Stimulated activated CD8-positive, alpha-beta memory T cell treated with anti-CD3 and anti-CD28 coated beads, Interleukin-15, amount 100 ng/mL, for 4 hours (primary cell): ENCODE measurements around the gene SPATA9.
"Not testable (repeated sequence)": the region's sequence is repeated elsewhere in the genome, so short reads cannot be mapped to it uniquely, and the experiment has no call there.

ENCODE experiments used
- DNase-seq, 2 donors: peaks; one replicate each; pipeline ENCODE4 v3.0.0-alpha.2; 2020; ENCODE audit warnings: low read depth in 2 of 2

SPATA9 gene

GRCh38 chr5:95717439-95717838 lies 34.6 kb upstream of the SPATA9 start:
- no peak for DNase-seq

GRCh38 chr5:95715799-95716461 lies 33.1 kb upstream of the SPATA9 start:
- no peak for DNase-seq

- no peak for DNase-seq
These were observed 31.3 kb upstream of the SPATA9 start for GRCh38 chr5:95713960-95714710.

GRCh38 chr5:95713246-95713645 lies 30.5 kb upstream of the SPATA9 start:
- DNase-seq = not testable (repeated sequence)

GRCh38 chr5:95712347-95712958 lies 29.7 kb upstream of the SPATA9 start:
- no peak for DNase-seq

GRCh38 chr5:95711501-95712346 lies 28.9 kb upstream of the SPATA9 start:
- DNase-seq = no peak

GRCh38 chr5:95710651-95711500 lies 28.1 kb upstream of the SPATA9 start:
- not testable (repeated sequence) for DNase-seq

- no peak for DNase-seq
These were observed 27.3 kb upstream of the SPATA9 start for GRCh38 chr5:95709967-95710650.

- no peak for DNase-seq
These were observed 26.1 kb upstream of the SPATA9 start for GRCh38 chr5:95708876-95709275.

- DNase-seq = not testable (repeated sequence)
These were observed 24.9 kb upstream of the SPATA9 start for GRCh38 chr5:95707534-95708188.

- DNase-seq = no peak
These were observed 24.3 kb upstream of the SPATA9 start for GRCh38 chr5:95707055-95707454.

- not testable (repeated sequence) for DNase-seq
These were observed 23.4 kb upstream of the SPATA9 start for GRCh38 chr5:95706196-95706595.

GRCh38 chr5:95704150-95704549 lies 21.4 kb upstream of the SPATA9 start:
- no peak for DNase-seq

- DNase-seq = no peak
These were observed 18.3 kb upstream of the SPATA9 start for GRCh38 chr5:95701074-95701473.

- DNase-seq = no peak
These were observed 16.5 kb upstream of the SPATA9 start for GRCh38 chr5:95699337-95699736.

GRCh38 chr5:95697781-95698681 lies 15.2 kb upstream of the SPATA9 start:
- DNase-seq = no peak

GRCh38 chr5:95690333-95690732 lies 7.5 kb upstream of the SPATA9 start:
- no peak for DNase-seq

- DNase-seq = no peak
These were observed 6.9 kb upstream of the SPATA9 start for GRCh38 chr5:95689680-95690079.

- no peak for DNase-seq
These were observed 3.9 kb upstream of the SPATA9 start for GRCh38 chr5:95686651-95687050.
